GM21528 (cell line): ENCODE data around the gene CNOT4.
"Not testable (repeated sequence)": the region's sequence is repeated elsewhere in the genome, so short reads cannot be mapped to it uniquely, and the experiment has no call there.

Experiments used
- ATAC-seq: cut with Tn5 transposase; IDR thresholded peaks from one replicate; pipeline ENCODE4 v1.9.1; 2021; ENCODE audit warnings: mild to moderate bottlenecking, moderate library complexity; ENCODE audit not compliant: unreplicated experiment, low FRiP score

Gene CNOT4

DNA sequence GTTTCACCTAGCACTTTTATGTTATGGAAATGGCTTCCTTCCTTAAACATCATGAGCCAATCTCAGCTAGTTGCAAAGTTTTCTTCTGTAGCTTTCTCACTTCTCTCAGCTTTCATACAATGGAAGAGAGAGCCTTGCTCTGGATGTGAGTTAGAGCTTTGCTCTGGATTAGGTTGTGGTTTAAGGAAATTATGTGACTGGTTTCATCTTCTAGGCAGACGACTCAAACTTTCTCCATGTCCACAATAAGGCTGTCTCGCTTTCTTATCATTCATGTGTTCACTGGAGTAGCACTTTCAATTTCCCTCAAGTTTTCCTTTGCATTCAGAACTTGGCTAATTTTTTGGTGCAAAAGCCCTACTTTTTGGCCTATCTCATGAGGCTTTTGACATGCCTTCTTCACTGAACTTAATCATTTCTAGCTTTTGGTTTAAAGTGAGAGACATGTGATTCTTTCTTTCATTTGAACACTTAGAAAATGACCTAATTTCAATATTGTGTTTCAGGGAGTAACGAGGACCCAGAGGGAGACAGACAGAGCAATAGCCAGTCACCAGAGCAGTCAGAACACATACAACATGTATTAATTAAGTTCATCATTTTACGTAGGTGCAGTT, 49.8 kb downstream of the CNOT4 start:
- ATAC-seq: no peak

DNA sequence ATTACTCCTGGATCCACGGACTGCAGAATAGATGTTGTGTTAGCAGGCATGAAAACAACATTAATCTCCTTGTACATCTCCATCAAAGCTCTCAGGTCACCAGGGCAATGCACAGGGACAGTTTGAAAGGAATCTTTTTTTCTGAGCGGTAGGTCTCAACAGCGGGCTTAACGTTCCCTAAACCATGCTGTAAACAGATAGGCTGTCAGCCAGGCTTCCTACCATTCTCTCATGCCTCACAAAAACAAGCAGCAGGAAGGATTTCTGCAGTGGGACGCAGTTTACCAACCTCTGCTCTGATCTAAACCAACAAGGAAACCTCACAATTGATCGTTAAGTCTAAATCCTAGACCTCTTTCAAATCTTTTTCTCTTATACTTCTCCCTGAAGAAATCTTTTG, 50.8 kb downstream of the CNOT4 start:
- ATAC-seq: no peak

DNA sequence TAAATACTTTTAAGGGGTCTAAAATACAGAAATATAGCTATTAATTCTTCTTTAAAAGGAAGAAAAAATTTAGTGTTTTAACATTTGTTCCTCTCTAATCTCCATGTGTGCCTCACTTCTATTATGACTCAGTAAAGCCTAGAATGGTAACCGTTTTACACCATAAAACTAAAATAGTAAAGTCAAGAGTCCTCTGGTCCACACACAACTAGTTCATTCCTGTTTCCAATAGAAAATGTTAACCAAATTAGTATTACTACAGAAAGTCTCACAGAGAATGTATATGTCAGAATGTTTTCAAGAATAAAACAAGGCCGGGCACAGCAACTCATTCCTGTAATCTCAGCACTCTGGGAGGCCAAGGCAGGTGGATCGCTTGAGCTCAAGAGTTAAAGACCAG, 55.8 kb downstream of the CNOT4 start:
- ATAC-seq: no peak

DNA sequence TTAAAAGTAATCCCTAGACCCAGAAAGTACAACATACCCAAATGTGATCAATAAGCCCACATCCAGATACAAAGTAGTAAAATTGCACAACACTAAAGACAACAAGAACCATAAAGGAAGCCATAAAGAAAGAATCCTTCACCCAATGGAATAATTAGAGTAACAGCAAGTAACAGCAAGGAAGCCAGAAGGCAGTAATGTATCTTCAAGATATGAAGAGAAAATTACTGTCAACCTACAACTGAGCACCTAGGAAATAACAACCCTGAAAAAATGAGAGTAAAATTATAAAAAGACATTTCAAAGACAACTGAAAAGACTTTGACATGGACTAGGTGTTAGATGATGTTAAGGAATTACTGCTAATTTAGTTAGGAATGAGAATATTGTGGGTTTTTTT, 60.5 kb downstream of the CNOT4 start:
- ATAC-seq: no peak

DNA sequence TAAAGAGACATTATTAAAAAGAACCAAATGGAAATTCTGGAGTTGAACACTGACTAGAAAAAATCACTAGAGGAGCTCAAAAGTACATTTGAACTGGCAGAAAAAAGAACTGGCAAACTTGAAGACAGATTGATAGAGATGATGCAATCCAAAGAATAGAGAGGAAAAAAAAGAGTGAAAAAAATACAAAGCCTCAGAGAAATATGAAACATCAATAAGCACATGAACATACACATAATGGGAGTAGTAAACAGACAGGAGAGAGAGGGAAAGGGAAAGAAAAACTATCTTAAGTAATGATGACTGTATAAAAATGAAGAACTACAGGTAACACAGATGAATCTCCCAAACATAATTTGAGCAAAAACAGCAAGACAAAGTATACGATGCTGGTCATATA, 61.1 kb downstream of the CNOT4 start:
- no peak for ATAC-seq

DNA sequence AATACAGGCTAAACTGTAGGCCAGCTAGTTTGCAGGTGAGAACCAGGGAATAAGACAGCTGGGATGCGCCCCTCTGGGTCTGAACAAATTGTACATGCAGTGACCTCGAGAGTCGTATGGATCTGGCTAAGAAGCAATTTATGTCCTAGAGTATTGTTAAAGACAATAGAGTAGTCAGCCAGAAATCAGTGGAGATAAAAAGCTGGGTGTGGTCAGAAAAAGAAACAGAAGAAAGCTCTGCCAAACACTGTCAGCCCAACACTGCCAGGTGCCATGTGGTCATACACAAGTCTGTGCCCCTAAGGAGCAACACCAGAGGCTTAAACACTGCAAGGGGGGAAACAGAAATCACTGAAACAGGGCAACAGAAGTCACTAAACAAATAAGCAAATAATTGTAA, 62.2 kb downstream of the CNOT4 start:
- no peak for ATAC-seq

DNA sequence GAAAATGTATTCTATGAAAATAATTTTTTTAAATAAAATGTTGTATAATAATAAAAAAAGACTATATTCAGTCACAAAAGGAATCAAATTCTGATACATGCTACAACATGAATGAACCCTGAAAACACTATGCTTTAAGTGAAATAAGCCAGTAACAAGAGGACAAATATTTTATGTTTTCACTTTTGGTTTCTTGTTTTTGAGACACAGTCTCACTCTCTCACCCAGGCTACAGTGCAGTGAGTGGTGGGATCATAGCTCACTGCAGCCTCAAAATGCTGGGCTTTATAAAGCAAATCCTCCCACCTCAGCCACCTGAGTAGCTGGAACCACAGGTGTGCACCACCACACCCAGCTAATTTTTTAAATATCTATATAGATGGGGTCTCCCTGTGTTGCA, 64.2 kb downstream of the CNOT4 start:
- no peak for ATAC-seq

DNA sequence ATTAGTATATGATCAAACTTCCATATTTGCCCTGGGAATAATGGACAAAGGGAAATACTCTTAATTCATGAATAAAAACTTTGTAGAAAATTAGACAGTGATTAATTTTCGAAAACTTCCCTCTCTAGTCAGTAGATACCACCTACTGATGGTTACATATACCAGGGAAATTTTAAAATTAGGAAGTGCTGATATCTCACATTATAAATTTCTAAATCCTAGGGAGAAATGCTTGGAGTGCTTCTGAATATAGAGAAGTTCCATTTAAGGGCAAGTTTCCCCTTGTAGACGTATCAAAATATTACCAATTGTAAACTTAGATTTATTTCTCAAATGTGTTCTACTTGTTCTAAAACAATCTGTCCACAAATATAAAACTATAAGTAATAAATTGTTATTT, 64.6 kb downstream of the CNOT4 start:
- ATAC-seq: not testable (repeated sequence)

DNA sequence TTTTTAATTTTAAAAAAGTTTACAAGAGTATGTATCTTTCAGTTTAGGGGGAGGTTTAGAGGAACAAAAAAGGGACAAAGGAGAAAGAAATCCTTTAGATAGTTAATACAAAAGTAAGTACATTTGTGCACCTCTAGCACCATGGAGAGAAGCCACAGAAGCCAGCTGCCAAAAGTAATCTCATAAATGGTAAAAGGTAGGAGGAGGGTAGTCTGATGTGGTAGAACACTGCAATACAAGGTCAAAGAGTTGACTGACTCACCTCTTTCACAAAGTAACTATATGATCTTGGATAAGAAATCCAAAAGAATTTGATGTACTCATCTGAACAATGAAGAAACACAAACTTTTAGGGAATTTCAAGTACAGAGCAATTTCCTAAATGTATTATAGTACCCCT, 68.1 kb downstream of the CNOT4 start:
- no peak for ATAC-seq

DNA sequence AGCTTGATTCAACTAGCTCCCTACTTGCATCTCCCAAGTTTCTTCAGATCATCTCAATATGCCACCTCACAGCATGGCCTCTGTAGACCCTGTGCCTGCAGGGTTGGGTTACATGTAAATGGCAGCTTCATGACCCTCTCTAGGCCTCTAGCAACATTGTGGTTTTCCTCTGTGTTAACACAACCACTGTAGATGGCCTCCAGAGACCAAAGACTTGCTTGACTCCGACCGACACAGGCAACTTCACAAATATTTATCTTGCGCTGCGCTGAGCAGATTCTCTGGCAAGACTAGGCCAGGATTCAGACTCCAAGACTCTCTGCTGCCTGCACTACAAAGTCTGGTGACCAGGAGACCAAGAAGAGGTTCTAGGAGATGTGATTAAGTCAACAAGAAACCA, 75.9 kb downstream of the CNOT4 start:
- ATAC-seq: no peak

DNA sequence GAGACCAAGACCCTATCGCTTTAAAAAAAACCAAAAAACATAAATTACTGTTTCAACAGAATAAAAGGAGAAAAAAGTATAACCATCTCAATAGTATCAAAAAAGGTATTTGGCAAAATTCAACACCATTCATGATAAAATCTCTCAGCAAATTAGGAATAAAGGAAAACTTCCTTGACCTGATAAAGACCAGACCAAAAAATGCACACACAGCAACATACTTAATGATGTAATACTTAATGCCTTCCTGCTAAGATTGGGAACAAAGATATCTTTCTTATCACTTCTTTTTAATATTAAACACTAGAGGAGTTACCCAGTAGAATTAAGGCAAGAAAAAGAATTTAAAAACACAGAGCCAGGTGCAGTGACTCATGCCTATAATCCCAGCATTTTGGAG, 79.3 kb downstream of the CNOT4 start:
- no peak for ATAC-seq

DNA sequence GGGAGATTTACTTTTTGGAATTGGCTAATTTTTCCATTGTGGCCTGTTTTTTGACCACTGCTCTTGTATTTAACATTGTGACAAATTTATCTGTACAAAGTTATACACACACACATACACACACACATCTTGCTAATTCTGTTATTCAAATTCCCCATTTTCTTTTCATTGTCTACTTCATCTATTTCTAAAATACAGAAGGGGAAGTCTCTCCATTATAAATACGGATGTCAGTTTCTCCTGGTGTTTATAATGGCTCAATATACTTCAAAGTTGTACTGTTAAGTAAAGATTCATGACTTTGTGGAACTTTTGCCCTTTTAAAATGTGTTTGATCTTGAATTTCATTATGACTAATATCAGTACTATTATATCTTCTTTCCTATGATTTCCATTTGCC, 81.0 kb downstream of the CNOT4 start:
- no peak for ATAC-seq

DNA sequence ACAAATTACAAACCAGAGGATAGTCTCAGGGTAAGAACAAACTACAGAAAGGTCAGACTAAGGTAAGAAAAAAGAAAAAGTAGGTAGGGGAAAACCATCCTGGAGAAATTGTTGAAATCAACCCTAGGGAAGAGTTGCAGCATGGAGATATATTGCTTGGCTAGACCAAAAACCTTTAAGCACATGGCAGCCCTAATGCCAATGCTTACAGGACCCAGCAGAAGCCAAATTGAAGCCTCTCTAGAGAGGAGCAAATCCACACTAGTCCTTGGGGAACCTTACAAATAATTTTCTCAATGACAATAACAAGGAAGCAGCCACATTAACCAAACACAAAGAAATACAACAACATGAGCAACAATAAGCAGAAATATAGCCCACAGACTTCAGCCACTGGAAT, 81.9 kb downstream of the CNOT4 start:
- no peak for ATAC-seq

DNA sequence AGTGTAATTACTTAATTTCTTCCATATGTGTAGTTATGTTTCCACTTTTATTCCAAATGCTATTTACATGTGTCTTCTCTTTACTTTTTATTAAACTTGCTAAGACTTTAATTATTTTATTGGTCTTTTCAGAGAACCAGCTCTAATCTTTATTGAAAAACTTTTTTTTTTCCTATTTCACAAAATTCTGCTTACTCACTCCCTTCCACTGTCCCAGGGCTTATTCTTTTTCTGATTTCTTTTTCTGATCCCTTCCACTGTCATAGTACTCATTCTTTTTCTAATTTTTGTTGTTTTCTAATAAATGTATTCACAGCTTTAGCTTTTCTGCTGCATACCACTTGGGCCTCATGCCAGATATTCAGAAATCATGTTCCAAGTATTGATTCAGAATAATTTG, 82.7 kb downstream of the CNOT4 start:
- ATAC-seq: no peak

DNA sequence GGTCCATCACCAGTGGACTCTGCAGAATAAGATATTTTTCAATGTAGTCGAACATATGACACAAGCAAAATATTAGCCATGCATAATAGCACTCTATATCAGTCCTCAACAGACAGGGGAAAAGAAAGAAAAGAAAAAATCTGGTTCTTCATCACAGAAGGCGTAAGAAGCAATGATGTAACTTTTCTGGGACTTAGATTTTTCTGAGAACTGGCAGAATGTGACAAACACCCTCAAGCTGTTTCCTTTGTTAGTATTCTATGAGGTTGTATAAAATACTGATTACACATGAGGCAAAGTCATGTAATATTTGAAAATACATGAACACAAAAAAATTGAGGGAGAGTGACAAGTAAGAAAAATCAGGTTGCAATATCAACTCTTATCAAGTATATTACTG, 84.9 kb downstream of the CNOT4 start:
- ATAC-seq: no peak

DNA sequence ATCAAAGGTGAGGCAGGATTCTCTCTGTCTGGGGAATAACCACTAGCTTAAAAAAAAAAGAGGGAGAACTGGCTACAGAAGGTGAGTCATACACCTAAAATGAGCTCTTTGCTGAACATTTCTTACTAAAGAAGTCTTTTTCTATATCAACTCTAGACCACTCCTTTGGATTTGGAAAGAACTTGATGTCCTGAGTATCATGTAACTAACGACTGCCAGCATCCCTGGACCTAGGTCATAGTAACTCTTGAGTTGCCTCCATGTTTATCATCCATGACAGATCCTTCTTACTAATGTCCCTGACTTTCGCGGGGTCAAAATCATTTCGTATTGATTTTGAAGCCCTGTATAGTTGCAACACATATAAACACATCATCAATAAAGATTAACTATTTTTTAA, 89.1 kb downstream of the CNOT4 start:
- ATAC-seq: no peak

DNA sequence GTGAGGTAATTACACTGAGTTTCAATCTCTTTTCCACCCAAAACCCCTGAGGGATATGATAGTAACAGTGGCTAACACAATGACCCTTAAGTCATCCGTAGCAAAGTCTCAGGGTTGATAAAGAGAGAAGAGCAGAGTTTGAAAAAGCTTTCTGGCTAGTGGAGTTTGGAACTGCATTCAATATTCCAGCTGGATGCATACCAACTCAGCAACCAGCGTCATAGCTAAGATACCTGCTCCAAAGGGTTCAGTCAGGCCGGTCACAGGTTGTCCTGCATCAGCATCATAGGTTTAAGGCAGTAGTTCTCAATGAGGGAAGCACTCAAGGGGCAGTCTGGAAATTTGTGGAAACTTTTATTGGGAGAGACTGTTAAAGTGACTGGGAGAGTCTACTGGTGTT, 93.5 kb downstream of the CNOT4 start:
- ATAC-seq: no peak

DNA sequence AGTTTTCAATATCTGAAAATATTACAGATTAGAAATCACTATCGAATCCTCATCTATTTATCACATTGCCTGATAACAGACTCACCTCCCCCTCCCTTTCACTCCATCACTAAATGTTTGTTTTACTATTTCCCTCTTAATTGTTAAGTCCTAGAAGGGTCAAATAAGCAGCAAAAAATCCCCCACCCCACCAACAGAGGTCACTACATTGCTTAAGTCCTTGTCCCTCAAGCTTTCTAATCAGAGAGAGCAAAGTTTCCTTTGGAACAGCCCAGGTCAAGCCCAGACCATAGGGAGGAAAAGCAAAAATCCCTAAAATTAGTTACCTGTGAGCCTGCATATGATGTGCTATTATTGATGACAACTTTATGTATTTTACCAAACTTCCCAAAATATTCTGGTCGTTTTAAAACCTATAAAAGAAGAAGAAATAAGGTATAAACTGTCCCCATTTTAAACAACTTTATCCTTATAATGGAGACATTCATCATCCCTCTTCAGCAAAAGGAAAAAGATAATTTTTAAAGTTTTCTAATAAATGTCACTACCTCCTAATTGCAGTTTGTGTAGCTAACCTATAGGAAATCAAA, 95.0 kb downstream of the CNOT4 start:
- no peak for ATAC-seq

DNA sequence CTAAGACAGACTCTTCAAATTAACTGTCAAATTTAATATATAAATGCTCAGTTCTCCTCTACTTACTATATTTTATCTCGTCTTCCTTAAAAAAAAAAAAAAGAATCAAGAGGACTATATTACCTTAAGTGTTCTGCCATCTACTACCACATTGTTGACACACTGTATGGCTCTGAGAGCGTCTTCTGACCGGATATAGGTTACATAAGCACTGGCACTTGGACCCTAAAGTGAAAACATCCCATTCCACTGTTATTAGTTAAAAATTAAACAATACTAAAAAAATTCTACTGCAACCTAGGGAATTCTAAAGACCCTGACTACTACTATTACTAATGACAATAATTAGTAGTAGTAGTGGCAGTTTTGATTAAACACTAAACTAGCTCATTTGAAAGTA, 95.7 kb downstream of the CNOT4 start:
- ATAC-seq: no peak

DNA sequence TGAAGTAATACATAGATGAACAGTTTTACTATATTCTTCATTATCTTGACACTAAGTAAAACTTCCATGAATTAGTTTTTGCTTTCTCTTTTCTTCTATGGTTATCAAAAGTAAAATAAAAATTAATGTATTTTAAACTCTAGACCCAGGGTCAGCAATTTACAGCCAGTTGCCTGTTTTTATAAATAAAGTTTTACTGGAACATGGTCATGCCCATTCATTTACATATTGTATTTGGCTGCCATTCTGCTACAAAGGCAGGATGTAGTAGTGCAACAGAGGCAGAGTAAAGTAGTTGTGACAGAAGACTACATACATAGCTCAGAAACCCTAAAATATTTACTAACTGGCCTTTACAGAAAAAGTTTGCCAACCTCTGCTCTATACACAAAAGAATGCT, 98.8 kb downstream of the CNOT4 start:
- no peak for ATAC-seq

DNA sequence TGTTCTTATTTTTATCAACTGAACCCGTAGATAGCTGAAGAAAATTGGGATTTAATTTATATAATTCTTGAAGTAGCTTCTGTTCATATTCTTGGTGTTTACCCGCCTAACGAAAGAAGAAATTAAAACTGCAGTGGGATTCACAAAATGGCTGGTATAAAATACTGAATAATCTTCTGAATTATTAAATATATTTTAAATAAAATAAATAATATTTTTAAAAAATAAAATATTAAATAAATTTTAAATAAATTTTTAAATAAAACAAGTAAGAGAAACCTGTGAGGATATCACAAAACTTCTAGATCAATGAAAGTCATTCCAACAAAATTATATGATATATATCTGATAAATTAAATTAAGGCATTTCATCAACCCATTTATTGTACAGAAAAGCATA, 99.4 kb downstream of the CNOT4 start:
- ATAC-seq: no peak

DNA sequence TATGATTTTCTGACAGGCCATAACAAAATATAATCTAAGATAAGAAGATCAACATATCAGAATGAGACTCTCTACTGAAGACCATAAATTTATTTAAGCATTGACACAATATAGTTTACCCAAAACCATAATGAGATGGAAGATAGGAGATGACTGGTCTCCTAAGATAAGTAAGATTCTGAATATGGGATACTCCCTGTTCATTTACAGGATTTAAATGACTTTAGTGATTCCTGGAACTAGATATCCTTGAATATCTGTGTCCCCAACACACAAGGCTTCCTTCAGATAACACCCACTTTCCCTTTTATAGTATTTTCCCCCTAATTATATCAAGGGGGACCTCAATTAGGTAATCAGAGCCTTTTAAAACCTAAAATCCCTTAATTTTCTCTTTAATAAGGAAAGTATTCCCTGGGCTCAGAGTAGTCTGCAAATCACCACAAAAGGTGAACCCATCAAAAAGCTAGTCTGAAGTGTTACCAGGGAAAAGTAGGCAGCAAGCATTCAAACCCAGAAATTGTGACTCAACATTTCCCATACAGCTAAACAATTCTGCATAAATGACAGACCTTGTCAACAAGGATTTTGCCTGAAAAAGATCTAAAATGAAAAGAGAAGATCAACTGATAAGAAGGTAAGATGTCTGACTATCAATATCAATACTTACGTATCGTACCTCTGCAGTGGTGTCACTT, 99.9 kb downstream of the CNOT4 start:
- no peak for ATAC-seq
